Upper lobe of right lung (tissue), 1 donor: Measurements from ENCODE around the gene NMRK2. TPM values are rescaled to one million over a fixed set of nuclear protein-coding genes. Genes with fewer than 3 reads are reported as not detected.
"Not testable (repeated sequence)": the region's sequence is repeated elsewhere in the genome, so short reads cannot be mapped to it uniquely, and the experiment has no call there.

ENCODE experiments used
- ATAC-seq: fragments of 200-7000 bp; cut with Tn5 transposase; one replicate; pipeline ENCODE4 v1.9.1; 2020; ENCODE audit warnings: mild to moderate bottlenecking, moderate library complexity
- DNase-seq: peaks from one replicate; pipeline ENCODE4 v3.0.0-alpha.2; 2020
- H3K27ac ChIP-seq: fragments of 200-600 bp; one replicate; pipeline ENCODE4 v1.8.0; 2022
- H3K27me3 ChIP-seq: fragments of 200-600 bp; one replicate; pipeline ENCODE4 v1.8.0; 2022; ENCODE audit warnings: mild to moderate bottlenecking
- H3K36me3 ChIP-seq: fragments of 200-600 bp; one replicate; pipeline ENCODE4 v1.8.0; 2022
- H3K4me1 ChIP-seq: fragments of 200-600 bp; one replicate; pipeline ENCODE4 v1.8.0; 2022
- H3K4me3 ChIP-seq: fragments of 200-600 bp; one replicate; pipeline ENCODE4 v1.8.0; 2022; ENCODE audit warnings: mild to moderate bottlenecking
- H3K9me3 ChIP-seq: fragments of 200-600 bp; one replicate; pipeline ENCODE4 v1.8.0; 2022
- CTCF ChIP-seq: fragments of 200-600 bp; IDR thresholded peaks from one replicate; pipeline ENCODE4 v1.8.0; 2022; ENCODE audit warnings: antibody characterized with exemption
- intact Hi-C: fragments of 100-400 bp; cut with DNase I; formaldehyde crosslinking; loops from one replicate; pipeline ENCODE4 v1.11.0; 2022
- total RNA-seq: library from RNA; stranded (reverse); fragmentation: NEBNext Ultra II Directional; extraction: Animal tissue kit (Norgen Biotek cat#: 25700); gene quantifications from one replicate; pipeline ENCODE4 v1.2.1, GENCODE V29; 2021
- donor health status: DM: no; HTN: yes; CAD: no; lungs with severe emphysema.

The NMRK2 gene
- total RNA-seq, 1 donor from 2014 or later, result 1.6 TPM

GRCh38 chr19:3949997-3950859 is 17.4 kb downstream of the NMRK2 start:
- Histone ChIP-seq H3K4me3 (no peak overlapping the region), H3K27me3 (no peaks in the 10 kb centered on the region), H3K36me3 (no peaks in the 10 kb centered on the region), H3K4me1 (no peaks in the 10 kb centered on the region), H3K27ac (no peak overlapping the region), H3K9me3 (no peaks in the 10 kb centered on the region)
- intact Hi-C loops, result no loop called here
- TF ChIP-seq CTCF, result no peak
- ATAC-seq (no peak), DNase-seq (no peak)

- Histone ChIP-seq H3K27me3 (no peaks in the 10 kb centered on the region), H3K9me3 (no peaks in the 10 kb centered on the region), H3K27ac (no peak overlapping the region), H3K4me3 (peak overlapping the region; percentile 2), H3K4me1 (no peaks in the 10 kb centered on the region), H3K36me3 (no peaks in the 10 kb centered on the region)
- intact Hi-C loops, result no loop called here
- TF ChIP-seq CTCF, result no peak
- no peak for DNase-seq
- ATAC-seq, result peak; percentile 19
These were observed 18.3 kb downstream of the NMRK2 start for GRCh38 chr19:3950871-3951861.

- H3K4me3 ChIP-seq, ATAC-seq, H3K4me1 ChIP-seq, DNase-seq, intact Hi-C loops, H3K36me3 ChIP-seq, H3K9me3 ChIP-seq, H3K27me3 ChIP-seq, H3K27ac ChIP-seq: not testable (repeated sequence)
These were observed 19.9 kb downstream of the NMRK2 start for GRCh38 chr19:3952755-3953276.

- H3K27ac ChIP-seq, result no peak overlapping the region
These were observed 21.2 kb downstream of the NMRK2 start for GRCh38 chr19:3954107-3954506.

GRCh38 chr19:3955276-3955675 is 22.4 kb downstream of the NMRK2 start:
- H3K4me1 ChIP-seq, H3K27me3 ChIP-seq, H3K4me3 ChIP-seq, H3K9me3 ChIP-seq, DNase-seq, intact Hi-C loops, H3K27ac ChIP-seq, ATAC-seq: not testable (repeated sequence)
- H3K36me3 ChIP-seq, result peaks cover 32% of the 10 kb centered on the region

More at GRCh38 chr19:3954107-3954506, 21.2 kb downstream of the NMRK2 start:
- ATAC-seq, result peak; percentile 7
- Histone ChIP-seq H3K4me3 (no peak overlapping the region), H3K27me3 (no peaks in the 10 kb centered on the region), H3K4me1 (no peaks in the 10 kb centered on the region), H3K9me3 (no peaks in the 10 kb centered on the region), H3K36me3 (peaks cover 21% of the 10 kb centered on the region)
- DNase-seq, result no peak
- TF ChIP-seq CTCF, result no peak
- intact Hi-C loops, result no loop called here

- no peak overlapping the region for H3K27ac ChIP-seq
- ATAC-seq, result no peak
- peaks cover 36% of the 10 kb centered on the region for H3K36me3 ChIP-seq
These were observed 22.8 kb downstream of the NMRK2 start for GRCh38 chr19:3955688-3956087.

More at GRCh38 chr19:3955688-3956087, 22.8 kb downstream of the NMRK2 start:
- Histone ChIP-seq H3K9me3 (no peaks in the 10 kb centered on the region), H3K4me1 (no peaks in the 10 kb centered on the region), H3K27me3 (no peaks in the 10 kb centered on the region), H3K4me3 (no peak overlapping the region)
- intact Hi-C loops, result no loop called here
- no peak for DNase-seq
- TF ChIP-seq CTCF, result no peak
